IPS-15b (cell line): Measurements from ENCODE around the gene PAN2.
"Not testable (repeated sequence)": the region's sequence is repeated elsewhere in the genome, so short reads cannot be mapped to it uniquely, and the experiment has no call there.

Experiments used
- H3K27me3 ChIP-seq: one replicate; pipeline ENCODE4 v1.6.1; 2013; ENCODE audit warnings: low read length; ENCODE audit not compliant: control insufficient read depth, insufficient read depth
- H3K36me3 ChIP-seq: one replicate; pipeline ENCODE4 v1.6.1; 2013; ENCODE audit warnings: low read length; ENCODE audit not compliant: control insufficient read depth, insufficient read depth
- H3K4me1 ChIP-seq: one replicate; pipeline ENCODE4 v1.6.1; 2013; ENCODE audit warnings: mild to moderate bottlenecking, low read length; ENCODE audit not compliant: control insufficient read depth, insufficient read depth
- H3K4me3 ChIP-seq: one replicate; pipeline ENCODE4 v1.5.1; 2013; ENCODE audit warnings: low read depth, low read length
- H3K9ac ChIP-seq: one replicate; pipeline ENCODE4 v1.6.1; 2013; ENCODE audit warnings: low read depth, mild to moderate bottlenecking, low read length
- H3K9me3 ChIP-seq: one replicate; pipeline ENCODE4 v1.6.1; 2013; ENCODE audit warnings: mild to moderate bottlenecking, low read length; ENCODE audit not compliant: control insufficient read depth, insufficient read depth

The PAN2 gene

DNA sequence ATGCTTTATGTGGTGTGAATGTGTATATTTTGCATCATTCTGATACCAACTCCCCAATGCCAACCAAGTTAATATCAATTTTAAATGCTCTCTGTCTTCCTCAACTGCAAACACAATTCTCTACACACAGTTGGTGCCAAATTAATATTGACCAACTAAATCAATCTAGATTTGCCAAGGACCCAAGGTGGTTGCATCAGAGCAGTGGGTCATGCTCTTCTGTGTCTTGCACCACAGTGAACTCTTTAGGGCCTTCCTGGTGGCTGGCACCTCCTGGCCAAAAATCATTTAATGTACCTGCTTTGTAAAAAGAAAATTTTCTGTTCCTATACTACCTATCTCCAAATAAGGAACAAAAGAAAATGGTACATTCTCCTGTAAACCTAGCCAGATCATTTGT lies 53.0 kb downstream of the PAN2 start:
- Histone ChIP-seq H3K27me3 (no peaks in the 10 kb centered on the region), H3K4me1 (no peaks in the 10 kb centered on the region), H3K36me3 (peaks cover 33% of the 10 kb centered on the region), H3K9ac (no peak overlapping the region), H3K4me3 (no peak overlapping the region), H3K9me3 (no peaks in the 10 kb centered on the region)

- H3K4me3 ChIP-seq: no peak overlapping the region
- H3K9ac ChIP-seq: no peak overlapping the region
- H3K36me3 ChIP-seq: peaks cover 36% of the 10 kb centered on the region
- no peaks in the 10 kb centered on the region for H3K27me3 ChIP-seq
- H3K4me1 ChIP-seq: no peaks in the 10 kb centered on the region
- no peaks in the 10 kb centered on the region for H3K9me3 ChIP-seq
Observed at GRCh38 chr12:56278905-56279304, 54.9 kb downstream of the PAN2 start.

DNA sequence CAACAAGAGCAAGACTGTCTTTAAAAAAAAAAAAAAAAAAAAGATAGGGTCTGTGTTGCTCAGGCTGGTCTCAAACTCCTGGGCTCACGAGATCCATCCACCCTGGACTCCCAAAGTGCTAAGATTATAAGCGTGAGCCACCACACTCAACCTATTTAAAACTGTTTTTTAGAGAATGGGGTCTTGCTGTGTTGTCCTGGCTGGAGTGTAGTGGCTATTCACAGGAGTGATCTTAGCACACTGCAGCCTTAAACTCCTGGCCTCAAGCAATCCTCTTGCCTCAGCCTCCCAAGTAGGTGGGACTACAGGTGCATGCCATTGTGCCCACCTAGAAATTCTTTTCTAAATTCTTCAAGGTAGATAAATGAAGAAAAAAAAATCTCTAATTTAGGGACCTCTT lies 59.5 kb downstream of the PAN2 start:
- Histone ChIP-seq H3K9ac (no peak overlapping the region), H3K4me1 (no peaks in the 10 kb centered on the region), H3K9me3 (no peaks in the 10 kb centered on the region), H3K4me3 (no peak overlapping the region), H3K36me3 (peaks cover 39% of the 10 kb centered on the region), H3K27me3 (no peaks in the 10 kb centered on the region)

- not testable (repeated sequence) for H3K27me3 ChIP-seq, H3K4me1 ChIP-seq, H3K9ac ChIP-seq, H3K4me3 ChIP-seq, H3K9me3 ChIP-seq
- peaks cover 36% of the 10 kb centered on the region for H3K36me3 ChIP-seq
Observed at GRCh38 chr12:56272468-56272867, 61.3 kb downstream of the PAN2 start.

- H3K9ac ChIP-seq: no peak overlapping the region
- H3K4me1 ChIP-seq: peaks cover 6% of the 10 kb centered on the region
- H3K36me3 ChIP-seq: peaks cover 33% of the 10 kb centered on the region
- H3K4me3 ChIP-seq: no peak overlapping the region
- no peaks in the 10 kb centered on the region for H3K27me3 ChIP-seq
- no peaks in the 10 kb centered on the region for H3K9me3 ChIP-seq
Observed at GRCh38 chr12:56271031-56271430, 62.8 kb downstream of the PAN2 start.

GRCh38 chr12:56267443-56268071 lies 66.2 kb downstream of the PAN2 start:
- H3K36me3 ChIP-seq: peaks cover 11% of the 10 kb centered on the region
- H3K4me3 ChIP-seq: peak overlapping the region; percentile 92
- peaks cover 6% of the 10 kb centered on the region for H3K4me1 ChIP-seq
- H3K27me3 ChIP-seq: no peaks in the 10 kb centered on the region
- H3K9me3 ChIP-seq: no peaks in the 10 kb centered on the region
- peak overlapping the region; percentile 19 for H3K9ac ChIP-seq

- H3K9me3 ChIP-seq: no peaks in the 10 kb centered on the region
Observed at GRCh38 chr12:56266693-56267442, 66.9 kb downstream of the PAN2 start, which contains the start of gene COQ10A. COQ10A (plus strand) TSS chr12:56266942; CDS start chr12:56267119, 177 bp downstream.

More at GRCh38 chr12:56266693-56267442, 66.9 kb downstream of the PAN2 start, which contains the start of gene COQ10A:
- peak within 1 kb of the TSS; percentile 68 for H3K9ac ChIP-seq
- peaks cover 6% of the 10 kb centered on the region for H3K4me1 ChIP-seq
- H3K36me3 ChIP-seq: peaks cover 9% of the 10 kb centered on the region
- H3K27me3 ChIP-seq: no peaks in the 10 kb centered on the region
- peak within 1 kb of the TSS; percentile 92 for H3K4me3 ChIP-seq
